DMS153 (cell line): Measurements from ENCODE around the gene CHST11.

Experiments used
- DNase-seq: peaks from one replicate; lab custom pipeline; 2025; lab: John Stamatoyannopoulos, UW

The CHST11 gene

DNA sequence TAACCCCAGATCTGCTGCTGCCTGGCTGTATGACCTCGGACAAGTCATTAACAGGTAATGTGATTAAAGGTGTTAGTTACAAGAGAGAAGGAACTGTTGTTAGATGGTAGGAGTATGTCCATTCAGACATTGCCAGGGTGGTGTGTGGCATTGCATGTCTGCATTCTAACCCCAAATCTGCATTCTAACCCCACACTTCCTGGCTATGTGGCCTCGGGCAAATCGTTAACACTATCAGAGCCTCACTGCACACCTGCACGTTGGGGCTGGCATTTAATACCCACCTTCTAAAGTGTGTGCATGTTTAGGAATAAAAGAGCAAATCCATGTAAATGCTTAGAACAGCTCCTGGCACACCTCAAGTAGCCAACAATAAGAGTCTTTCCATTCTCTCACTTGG is 46.4 kb downstream of the CHST11 start:
- no peak for DNase-seq

DNA sequence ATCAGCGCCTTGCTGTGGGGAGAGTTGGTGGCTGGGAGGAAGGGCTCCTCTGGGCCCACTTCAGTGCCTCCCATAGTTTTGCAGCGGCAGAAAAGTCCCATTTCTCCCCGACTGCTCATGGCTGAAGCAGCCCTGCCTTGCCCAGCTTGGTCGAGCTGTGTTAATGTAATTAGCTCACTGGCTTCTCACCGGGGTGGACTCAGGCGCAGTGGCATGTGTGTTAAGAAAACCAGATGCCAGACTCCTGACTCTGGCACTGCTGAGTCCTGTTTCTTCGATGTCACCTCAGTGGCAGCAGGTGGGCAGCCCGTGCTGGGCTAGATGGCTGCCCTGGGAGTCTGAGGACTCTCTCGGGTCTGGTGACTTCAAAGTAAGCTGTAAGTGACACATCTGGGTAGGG is 47.4 kb downstream of the CHST11 start:
- no peak for DNase-seq

DNA sequence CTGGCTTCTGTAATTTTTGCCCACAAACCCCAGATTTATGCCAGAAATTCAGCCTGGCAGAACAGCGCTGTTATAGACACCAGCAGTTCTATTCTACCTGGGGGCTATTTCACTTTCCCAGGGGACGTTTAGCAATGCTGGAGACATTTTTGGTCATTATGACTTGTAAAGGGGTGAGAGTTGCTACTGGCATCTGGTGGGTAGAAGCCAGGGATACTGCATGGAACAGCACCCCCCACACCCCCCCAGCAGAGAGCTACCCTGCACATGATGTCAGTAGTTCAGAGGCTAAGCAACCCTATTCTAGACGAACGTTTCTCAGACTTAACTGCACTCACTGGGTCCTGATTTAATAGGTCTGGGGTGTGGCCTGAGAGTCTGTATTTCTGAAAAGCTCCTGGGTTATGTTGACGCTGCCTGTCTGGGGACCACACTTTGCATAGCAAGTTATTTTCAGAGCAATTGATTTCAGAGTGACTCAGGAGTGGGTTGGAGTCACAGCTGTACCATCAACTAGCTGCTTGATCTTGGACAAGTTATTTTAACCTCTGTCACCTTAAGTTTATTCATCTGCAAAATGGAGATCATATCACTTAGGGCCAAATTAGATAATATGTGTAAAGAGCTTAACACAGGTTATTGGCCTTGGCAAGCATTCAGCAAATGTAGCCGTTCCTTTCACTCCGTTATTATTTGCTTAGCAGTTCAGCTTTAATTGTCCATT is 48.5 kb downstream of the CHST11 start:
- peak; percentile 52 for DNase-seq

GRCh38 chr12:104506676-104507401 is 50.1 kb downstream of the CHST11 start:
- DNase-seq, result peak; percentile 85

GRCh38 chr12:104507672-104508071 is 50.9 kb downstream of the CHST11 start:
- peak; percentile 44 for DNase-seq

- no peak for DNase-seq
These were observed 52.2 kb downstream of the CHST11 start for GRCh38 chr12:104508752-104509446.

DNA sequence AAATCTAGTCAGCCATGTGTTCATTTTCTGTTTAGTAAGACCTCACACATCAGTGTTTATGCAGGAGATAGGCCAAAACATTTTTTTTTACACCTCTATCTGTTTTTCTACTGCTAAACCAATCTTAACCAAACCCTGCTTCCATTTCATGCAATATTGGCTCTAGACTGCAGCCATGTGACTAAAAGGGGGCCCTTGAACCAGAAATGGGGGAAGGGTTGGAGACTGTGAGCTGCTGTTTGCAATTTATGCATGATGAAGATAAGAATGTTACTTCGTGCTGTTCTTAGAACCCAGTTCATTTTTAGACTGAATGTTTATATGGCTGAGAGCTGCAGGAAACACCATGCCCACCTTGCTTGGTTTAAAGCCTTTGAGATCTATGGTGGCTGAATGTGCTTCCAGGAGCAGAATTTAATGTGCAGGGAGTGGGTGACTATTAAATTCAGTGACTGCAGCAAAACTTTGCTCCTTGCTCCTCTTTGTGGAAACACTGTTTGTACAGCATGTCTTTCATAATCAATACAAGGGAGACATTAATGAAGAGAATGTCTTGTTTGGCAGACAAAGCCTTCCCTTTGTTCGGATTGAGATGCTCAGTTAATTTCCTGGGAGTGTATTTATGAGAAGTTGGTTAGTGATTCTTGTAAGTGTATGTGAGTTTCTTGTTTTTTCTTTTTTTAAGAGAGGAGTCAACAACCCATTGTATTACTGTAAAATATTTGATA is 53.6 kb downstream of the CHST11 start:
- DNase-seq, result no peak

GRCh38 chr12:104510873-104511440 is 54.2 kb downstream of the CHST11 start:
- DNase-seq, result no peak

DNA sequence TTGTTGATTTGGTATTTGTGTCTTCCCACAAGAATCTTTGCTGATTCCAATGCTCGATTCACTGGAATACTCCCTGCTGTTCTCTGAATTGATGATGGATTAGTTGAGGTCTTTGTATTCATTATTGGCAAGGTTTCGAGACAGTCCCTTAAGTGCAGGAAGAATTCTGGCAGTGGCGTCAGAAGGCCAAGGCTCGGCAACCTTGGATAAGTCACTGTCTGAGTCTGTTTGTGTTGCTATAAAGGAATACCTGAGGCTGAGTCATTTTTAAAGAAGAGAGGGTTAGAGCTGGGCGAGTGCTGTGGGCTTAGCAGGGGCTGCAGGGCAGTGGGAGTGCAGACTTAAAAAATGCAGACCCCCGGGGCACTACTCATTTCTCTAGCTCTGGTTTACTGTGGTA is 56.9 kb downstream of the CHST11 start:
- no peak for DNase-seq

DNA sequence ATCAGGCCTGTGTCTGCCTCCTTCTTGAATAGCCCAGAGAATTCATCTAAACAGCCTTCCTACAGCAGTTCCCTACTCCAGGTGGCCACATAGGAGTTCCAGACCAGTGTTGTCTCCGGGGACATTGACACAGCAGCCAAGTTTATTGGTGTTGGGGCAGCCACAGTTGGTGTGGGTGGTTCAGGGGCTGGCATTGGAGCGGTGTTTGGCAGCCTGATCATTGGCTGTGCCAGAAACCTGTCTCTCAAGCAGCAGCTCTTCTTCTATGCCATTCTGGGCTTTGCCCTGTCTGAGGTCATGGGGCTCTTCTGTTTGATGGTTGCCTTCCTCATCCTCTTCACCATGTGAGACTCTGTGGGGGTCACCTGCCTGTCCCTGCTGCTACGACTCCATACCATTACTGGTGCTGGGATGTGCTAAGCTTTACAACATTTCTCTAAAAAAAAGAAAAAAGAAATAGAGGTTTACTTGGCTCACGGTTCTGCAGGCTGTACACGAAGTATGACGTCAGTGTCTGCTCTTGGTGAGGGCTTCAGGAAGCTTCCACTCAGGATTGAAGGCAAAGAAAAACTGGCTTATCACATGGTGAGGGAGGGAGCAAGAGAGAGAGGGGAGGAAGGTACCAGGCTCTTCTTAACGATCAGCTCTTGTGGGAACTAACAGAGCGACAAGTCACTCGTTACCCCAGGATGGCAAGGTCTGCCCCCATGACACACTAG is 57.5 kb downstream of the CHST11 start:
- DNase-seq, result no peak

GRCh38 chr12:104515899-104516298 is 59.2 kb downstream of the CHST11 start:
- no peak for DNase-seq

- no peak for DNase-seq
These were observed 60.1 kb downstream of the CHST11 start for GRCh38 chr12:104516821-104517220.

DNA sequence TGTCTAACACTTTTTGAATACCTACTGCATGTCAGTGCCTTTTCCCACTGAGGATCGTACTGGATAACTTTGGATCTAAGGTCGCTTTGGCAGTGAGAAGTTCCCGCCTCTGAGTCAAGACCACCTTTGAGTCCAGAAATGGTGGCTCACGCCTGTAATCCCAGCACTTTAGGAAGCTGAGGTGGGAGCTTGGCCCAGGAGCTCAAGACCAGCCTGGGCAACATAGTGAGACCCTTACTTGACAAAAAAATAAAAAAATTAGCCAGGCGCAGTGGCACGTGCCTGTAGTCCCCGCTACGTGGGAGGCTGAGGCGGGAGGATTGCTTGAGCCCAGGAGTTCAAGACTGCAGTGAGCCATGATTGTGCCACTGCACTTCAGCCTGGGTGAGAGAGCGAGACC is 61.1 kb downstream of the CHST11 start:
- no peak for DNase-seq

DNA sequence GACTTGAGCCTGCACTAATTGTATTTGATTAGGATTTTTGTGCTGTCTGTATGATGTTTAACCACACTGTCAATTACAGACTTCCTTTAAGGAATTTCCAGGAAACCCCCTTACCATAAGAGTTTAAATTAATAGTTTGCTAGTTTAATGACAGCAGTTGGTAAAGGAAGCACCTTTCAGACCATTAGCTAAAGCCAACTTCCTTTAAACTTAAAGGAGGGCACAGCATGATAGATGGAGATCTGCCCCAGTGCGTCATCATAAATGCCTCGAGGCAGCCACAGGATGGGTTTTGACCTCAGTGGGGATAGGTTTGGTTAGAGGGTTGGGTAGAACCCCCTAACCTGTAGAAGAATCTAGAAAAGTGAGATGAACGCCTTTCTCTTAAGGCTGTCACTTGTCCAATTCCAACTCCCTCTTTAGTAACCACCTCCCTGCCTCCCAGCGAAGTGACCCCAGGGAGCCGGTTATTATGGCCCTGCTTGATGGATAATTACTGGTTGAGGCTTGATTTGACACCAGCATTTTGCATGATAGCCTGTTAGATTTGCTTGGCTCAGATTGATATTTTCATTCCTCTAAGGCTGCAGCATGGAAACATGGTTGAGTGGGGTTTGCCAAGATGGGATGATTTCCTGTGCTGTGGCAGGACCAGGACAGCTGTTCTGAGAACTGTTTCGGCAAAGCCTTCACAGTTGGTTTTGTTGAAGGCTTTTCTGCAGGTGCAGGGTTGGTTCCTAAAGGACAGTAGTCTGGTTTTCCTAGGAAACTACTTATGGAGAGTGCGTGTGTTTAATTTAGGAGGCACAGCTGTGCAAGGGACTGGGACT is 62.7 kb downstream of the CHST11 start:
- no peak for DNase-seq

DNA sequence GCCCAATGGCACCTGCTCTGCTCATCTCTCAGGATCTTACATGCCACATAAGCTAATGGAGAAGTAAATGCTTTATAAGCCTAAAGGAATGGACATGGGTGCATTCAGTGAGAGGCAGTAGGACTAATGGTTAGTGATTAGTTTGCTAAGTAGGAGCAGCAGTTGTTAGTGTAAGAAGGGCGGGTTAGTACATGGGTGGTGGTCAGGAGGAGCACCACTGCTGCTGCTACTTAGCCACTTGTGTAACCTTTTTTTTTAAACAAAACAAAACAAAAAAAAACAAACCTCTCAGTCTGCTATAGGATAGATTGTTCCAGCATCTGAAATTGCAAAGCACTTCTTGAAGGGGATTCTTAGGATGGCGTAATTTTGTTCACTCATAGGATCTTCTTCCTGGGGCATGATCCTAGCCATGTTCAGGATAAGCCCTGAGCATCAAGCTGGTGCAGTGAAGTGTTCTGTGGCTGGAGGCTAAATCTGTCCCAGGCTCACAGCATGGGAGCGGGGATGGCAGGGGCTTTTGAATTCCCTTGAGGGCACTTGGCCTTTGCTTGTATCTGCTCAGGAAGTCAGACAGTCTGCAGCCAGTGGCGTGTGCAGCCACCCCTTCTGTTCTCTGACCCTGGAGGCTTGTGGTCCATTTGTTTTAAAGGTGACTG is 63.6 kb downstream of the CHST11 start:
- DNase-seq, result peak; percentile 74

DNA sequence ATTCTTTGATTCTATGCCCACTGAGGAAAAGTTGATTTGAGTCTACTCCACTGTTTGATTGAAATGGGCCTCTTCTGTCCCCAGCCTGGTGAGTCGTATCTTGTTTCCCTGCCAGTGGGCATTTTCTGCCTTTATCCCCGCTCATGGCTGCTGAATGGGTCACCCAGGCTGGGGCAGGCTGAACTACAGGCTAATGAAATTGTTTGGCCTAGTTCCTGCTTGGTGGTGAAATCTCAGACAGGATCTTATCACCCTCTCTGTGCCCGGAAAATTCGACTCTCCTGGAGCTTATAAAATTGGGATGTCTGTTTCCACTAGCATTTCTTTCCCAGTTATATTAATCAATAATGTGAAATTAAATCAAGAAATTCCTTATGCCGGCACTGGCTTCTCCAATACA is 65.0 kb downstream of the CHST11 start:
- no peak for DNase-seq

DNA sequence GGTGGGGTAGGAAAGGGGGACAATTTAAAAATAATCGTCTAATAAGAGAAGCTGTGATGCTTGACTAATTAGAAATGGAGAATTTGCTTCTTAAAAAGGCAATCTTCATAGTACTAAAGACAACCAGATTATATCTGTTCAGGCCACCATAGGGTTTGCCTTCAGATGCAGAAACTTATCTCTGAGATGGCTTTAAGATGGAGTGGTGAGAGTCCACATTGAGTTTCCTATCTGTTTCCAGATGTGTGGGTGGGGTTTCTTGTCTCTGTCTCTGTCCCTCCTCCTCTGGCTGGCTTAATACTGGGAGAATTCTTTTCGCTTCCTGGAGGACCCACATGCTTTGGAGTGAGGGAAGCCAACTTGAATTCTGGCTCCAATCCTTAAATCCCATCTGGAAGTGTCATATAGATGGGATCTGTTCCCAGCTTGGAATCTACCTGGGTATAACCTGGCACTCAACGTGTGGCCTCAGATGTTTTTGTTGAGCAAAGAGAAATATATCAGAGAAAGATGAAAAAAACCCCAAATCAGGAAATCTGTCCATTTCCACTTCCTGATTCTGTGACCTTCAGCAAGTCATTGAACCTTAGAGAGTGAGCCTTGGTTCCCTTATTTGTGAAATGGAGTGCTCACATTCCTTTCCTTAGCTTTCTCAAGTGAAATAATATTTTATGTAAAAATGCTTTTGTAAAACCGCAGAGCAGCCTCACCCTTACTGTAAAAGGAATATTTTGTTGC is 66.4 kb downstream of the CHST11 start:
- DNase-seq, result no peak

DNA sequence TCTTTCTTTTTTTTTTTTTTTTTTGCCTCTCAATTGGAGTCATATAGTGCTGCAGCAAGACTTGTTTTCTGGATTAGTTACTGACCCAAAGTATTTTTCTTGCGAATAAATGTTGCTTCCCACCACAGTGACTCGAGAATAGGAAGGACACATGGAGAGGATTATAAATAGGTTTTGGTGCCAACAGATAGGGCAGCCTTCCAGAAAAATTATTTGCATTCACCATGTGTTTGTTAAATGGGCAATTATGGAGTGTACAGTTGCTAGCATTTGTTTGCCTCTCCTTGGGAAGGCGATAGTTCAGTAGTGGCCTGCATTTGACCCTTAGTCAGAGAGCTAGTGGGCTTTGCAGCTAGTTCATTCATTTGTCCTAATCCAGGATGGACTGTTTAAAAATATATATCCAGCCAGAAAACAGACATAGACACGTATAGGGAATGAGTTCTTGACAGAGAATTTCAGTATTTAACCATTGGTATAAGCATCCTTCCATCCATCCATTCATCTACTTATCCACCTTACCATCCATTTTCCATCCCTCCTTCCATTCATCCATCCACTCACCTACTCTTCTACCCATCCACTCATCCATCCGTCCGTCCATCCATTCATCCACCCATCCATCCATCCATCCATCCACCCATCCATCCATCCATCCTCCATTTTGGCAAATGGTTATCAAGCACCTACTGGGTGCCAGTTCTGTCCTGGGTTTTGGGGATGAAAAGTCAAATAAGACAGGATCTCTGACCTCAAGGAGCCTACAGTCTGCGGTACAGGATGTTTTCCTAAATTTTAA is 67.5 kb downstream of the CHST11 start:
- peak; percentile 48 for DNase-seq
